Activated CD8-positive, alpha-beta T cell treated with anti-CD3 and anti-CD28 coated beads for 36 hours (primary cell): Measurements from ENCODE around the gene ABCG1. TPM values are rescaled to one million over a fixed set of nuclear protein-coding genes. Genes with fewer than 3 reads are reported as not detected.

Source experiments
- ATAC-seq: fragments of 200-7000 bp; cut with Tn5 transposase; one replicate; pipeline ENCODE4 v1.10.0; 2021; ENCODE audit warnings: mild to moderate bottlenecking, moderate library complexity
- CTCF ChIA-PET: fragments of 350-600 bp; sonication (Branson Sonifier 250); formaldehyde crosslinking; loops from one replicate; lab custom pipeline; 2021; ENCODE audit warnings: antibody characterized with exemption; lab: Charles Lee
- POLR2A ChIA-PET: fragments of 350-600 bp; sonication (Branson Sonifier 250); formaldehyde crosslinking; loops from one replicate; lab custom pipeline; 2021; ENCODE audit warnings: antibody characterized with exemption; lab: Charles Lee
- DNase-seq: peaks from one replicate; pipeline ENCODE4 v3.0.0-alpha.2; 2020
- H3K27ac Mint-ChIP-seq: one replicate; pipeline ENCODE4 v1.8.0; 2021; ENCODE audit warnings: mild to moderate bottlenecking, mixed read lengths
- H3K27me3 Mint-ChIP-seq: one replicate; pipeline ENCODE4 v1.8.0; 2021; ENCODE audit warnings: mixed read lengths
- H3K36me3 Mint-ChIP-seq: one replicate; pipeline ENCODE4 v1.8.0; 2021; ENCODE audit warnings: low read depth, mixed read lengths
- H3K4me1 Mint-ChIP-seq: one replicate; pipeline ENCODE4 v1.8.0; 2021; ENCODE audit warnings: low read depth, mixed read lengths
- H3K4me3 Mint-ChIP-seq: one replicate; pipeline ENCODE4 v1.8.0; 2021; ENCODE audit warnings: mild to moderate bottlenecking, moderate library complexity, mixed read lengths
- H3K9me3 Mint-ChIP-seq: one replicate; pipeline ENCODE4 v1.8.0; 2021; ENCODE audit warnings: mixed read lengths
- intact Hi-C: fragments of 100-400 bp; cut with micrococcal nuclease; formaldehyde crosslinking; loops from one replicate; pipeline ENCODE4 v1.10.0; 2022
- total RNA-seq, 2 experiments: library from RNA; stranded (reverse); gene quantifications; one replicate each; pipeline ENCODE4 v1.2.3, GENCODE V29; 2021
- TF ChIP-seq, protein P1 (sequence below): fragments of 200-600 bp; IDR thresholded peaks from one replicate; pipeline ENCODE4 v1.8.0; 2022; ENCODE audit warnings: antibody characterized with exemption, mild to moderate bottlenecking

The ABCG1 gene
- total RNA-seq, 2 experiments from 2014 or later = 12.1 to 12.7 TPM

GRCh38 chr21:42221581-42222345, 2.8 kb downstream of the ABCG1 start:
- Mint-ChIP-seq H3K4me3 (no peak overlapping the region), H3K36me3 (peaks cover 13% of the 10 kb centered on the region), H3K9me3 (no peaks in the 10 kb centered on the region), H3K4me1 (peaks cover 29% of the 10 kb centered on the region), H3K27me3 (no peaks in the 10 kb centered on the region), H3K27ac (no peak overlapping the region)
- CTCF ChIA-PET = interaction anchor here (2.1 to 3.1 kb wide), 4 partner anchors 12 to 76 kb away, joined by 8 to 21 read pairs (median 12); no protein-coding TSS in a partner anchor
- TF ChIP-seq, protein P1, sequence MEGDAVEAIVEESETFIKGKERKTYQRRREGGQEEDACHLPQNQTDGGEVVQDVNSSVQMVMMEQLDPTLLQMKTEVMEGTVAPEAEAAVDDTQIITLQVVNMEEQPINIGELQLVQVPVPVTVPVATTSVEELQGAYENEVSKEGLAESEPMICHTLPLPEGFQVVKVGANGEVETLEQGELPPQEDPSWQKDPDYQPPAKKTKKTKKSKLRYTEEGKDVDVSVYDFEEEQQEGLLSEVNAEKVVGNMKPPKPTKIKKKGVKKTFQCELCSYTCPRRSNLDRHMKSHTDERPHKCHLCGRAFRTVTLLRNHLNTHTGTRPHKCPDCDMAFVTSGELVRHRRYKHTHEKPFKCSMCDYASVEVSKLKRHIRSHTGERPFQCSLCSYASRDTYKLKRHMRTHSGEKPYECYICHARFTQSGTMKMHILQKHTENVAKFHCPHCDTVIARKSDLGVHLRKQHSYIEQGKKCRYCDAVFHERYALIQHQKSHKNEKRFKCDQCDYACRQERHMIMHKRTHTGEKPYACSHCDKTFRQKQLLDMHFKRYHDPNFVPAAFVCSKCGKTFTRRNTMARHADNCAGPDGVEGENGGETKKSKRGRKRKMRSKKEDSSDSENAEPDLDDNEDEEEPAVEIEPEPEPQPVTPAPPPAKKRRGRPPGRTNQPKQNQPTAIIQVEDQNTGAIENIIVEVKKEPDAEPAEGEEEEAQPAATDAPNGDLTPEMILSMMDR = no peak
- POLR2A ChIA-PET = interaction anchor here (1.0 to 4.6 kb wide), 4 partner anchors 7 to 33 kb away, joined by 4 to 110 read pairs (median 20); no protein-coding TSS in a partner anchor
- no peak for DNase-seq
- no peak for ATAC-seq
- intact Hi-C loops = no loop called here

- DNase-seq (no peak), ATAC-seq (no peak)
- TF ChIP-seq, protein P1 = no peak
- POLR2A ChIA-PET = interaction anchor here (4.6 kb wide), 1 partner anchor 13 kb away, joined by 110 read pairs; no protein-coding TSS in a partner anchor
- intact Hi-C loops = no loop called here
- Mint-ChIP-seq H3K9me3 (peaks cover 2% of the 10 kb centered on the region), H3K4me1 (peaks cover 33% of the 10 kb centered on the region), H3K27ac (no peak overlapping the region), H3K4me3 (no peak overlapping the region), H3K36me3 (peaks cover 17% of the 10 kb centered on the region), H3K27me3 (no peaks in the 10 kb centered on the region)
- CTCF ChIA-PET = interaction anchor here (3.1 kb wide), 1 partner anchor 11 kb away, joined by 21 read pairs; no protein-coding TSS in a partner anchor
Measured at GRCh38 chr21:42222386-42222785, 3.4 kb downstream of the ABCG1 start.

DNA sequence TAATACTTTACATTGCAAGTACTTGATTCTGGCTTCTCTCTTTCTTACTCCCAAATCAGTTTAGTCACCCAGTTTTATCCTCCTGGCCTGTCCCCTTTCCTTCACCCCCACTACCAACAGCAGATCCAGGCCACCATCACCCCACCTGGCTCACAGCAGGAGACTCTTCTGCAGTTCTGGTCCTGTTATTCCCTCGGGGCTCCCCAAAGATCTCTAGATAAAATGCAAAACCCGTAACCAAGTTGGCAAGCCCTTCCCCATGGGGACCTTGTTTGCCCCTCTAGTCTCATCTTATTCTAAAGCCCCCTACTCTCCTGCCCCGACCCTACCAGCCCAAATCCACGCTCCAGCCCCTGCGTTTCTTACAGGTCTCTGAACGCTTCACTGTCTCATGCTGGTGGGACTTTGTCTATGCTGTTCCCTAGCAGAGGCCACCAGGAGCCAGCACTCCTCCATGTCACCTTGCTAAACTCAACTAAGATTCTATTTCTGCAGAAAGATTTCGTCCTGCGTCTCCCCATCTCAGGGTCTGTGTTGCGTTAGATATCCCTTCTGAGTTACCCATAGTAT, 4.0 kb downstream of the ABCG1 start:
- no peak for ATAC-seq
- TF ChIP-seq, protein P1 = no peak
- H3K9me3 Mint-ChIP-seq = peaks cover 7% of the 10 kb centered on the region
- no peak for DNase-seq
- peaks cover 38% of the 10 kb centered on the region for H3K4me1 Mint-ChIP-seq
- intact Hi-C loops = no loop called here
- no peak overlapping the region for H3K4me3 Mint-ChIP-seq
- ChIA-PET POLR2A (interaction anchor here (1.3 kb wide), 1 partner anchor 15 kb away, joined by 7 read pairs; no protein-coding TSS in a partner anchor), CTCF (no interaction called here)
- H3K27ac Mint-ChIP-seq = no peak overlapping the region
- H3K36me3 Mint-ChIP-seq = peaks cover 22% of the 10 kb centered on the region
- no peaks in the 10 kb centered on the region for H3K27me3 Mint-ChIP-seq

DNA sequence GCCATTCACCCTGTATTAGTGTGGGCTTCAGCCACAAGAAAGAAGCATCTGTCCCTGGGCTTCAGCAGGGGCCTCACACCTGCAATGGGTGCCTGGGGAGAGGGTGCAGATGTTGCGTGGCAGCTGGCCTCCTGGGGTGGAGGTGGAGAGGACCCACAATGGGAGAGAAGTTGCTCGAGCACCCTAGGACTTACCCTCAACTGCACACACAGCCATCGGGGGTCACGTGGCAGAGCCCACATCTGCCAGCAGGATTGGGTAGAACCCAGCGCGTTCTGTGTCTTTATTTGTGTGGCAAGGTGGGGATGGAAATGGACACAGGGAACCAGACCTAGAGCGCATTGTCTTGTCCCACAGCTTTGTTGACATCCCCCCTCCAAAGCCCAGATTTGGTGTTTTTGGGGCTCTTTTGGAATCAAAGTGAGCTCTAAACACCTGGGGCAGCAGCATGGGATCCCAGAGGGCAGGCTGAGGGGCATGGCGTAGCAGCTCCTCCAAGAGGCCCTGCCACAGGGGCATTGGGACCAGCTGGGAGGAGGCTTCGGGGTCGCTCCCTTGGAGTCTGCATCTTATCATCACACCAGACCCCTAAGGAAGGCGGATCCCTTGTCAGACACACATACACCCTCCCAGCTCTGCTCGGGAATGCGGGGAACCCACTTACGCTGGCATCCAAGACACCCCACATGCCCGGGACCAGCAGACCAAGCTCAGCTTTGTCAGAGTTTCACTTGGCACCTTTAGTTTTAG, 5.1 kb downstream of the ABCG1 start:
- TF ChIP-seq, protein P1 = no peak
- Mint-ChIP-seq H3K27ac (no peak overlapping the region), H3K9me3 (peaks cover 7% of the 10 kb centered on the region), H3K4me1 (peaks cover 49% of the 10 kb centered on the region), H3K27me3 (no peaks in the 10 kb centered on the region), H3K36me3 (peaks cover 23% of the 10 kb centered on the region), H3K4me3 (no peak overlapping the region)
- no peak for ATAC-seq
- intact Hi-C loops = no loop called here
- ChIA-PET POLR2A (interaction anchor here (1.0 to 1.3 kb wide), 3 partner anchors 12 to 36 kb away, joined by 3 to 7 read pairs (median 4); no protein-coding TSS in a partner anchor), CTCF (interaction anchor here (1.1 to 2.2 kb wide), 5 partner anchors 10 to 78 kb away, joined by 3 to 12 read pairs (median 4); no protein-coding TSS in a partner anchor)
- DNase-seq = no peak
